ENCODE measurements around the gene PRPF6. TPM values are rescaled to one million over a fixed set of nuclear protein-coding genes. Genes with fewer than 3 reads are reported as not detected.

Gene PRPF6
- total and polyA plus RNA-seq, 8 donors = 27.2 to 49.2 (median 35.7) TPM

DNA sequence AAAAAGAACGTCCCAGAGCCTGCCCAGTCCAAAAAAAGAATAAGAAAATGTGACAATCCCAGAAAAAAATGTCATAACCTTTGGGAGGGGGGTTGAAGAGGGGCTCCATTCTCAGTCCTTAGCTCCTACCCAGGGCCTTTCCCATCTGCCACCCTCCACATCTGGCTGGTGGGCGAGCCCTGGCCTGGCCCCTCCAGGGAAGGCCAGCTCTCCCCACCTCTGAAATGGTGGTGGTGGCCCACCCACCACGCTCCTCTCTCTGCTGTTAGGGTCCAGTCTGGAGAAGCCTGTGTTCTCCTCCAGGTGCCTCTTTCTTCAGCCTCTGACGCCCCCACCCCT lies 98.0 kb downstream of the PRPF6 start:
- no peaks in the 10 kb centered on the region for H3K27me3 ChIP-seq
- no peaks in the 10 kb centered on the region for H3K36me3 ChIP-seq
- 33 to 43% methylated on average over 3 to 4 of the region's 4 CpGs for WGBS, 2 donors
- H3K4me1 ChIP-seq = peaks cover 2 to 11% (median 6%) of the 10 kb centered on the region in 3 donors
- DNase-seq (no peak), FAIRE-seq (no peak), ATAC-seq (no peak)
- peak overlapping the region; percentile 29 to 83 (median 75) for H3K4me3 ChIP-seq
- intact Hi-C loops (cut with DNase I) = no loop called here
- TF ChIP-seq CTCF (IDR thresholded peaks at IDR 0.05) = no peak
- peak overlapping the region in 2 of 4 donors; percentile 55 to 73 for H3K27ac ChIP-seq
- H3K9me3 ChIP-seq = no peaks in the 10 kb centered on the region

- intact Hi-C loops (cut with DNase I) = no loop called here
- Histone ChIP-seq H3K27me3 (no peaks in the 10 kb centered on the region), H3K9me3 (no peaks in the 10 kb centered on the region), H3K27ac (peak within 1 kb of the TSS; percentile 35 to 75 (median 54)), H3K4me3 (peak within 1 kb of the TSS; percentile 33 to 83 (median 75)), H3K4me1 (peaks cover 5 to 15% (median 6%) of the 10 kb centered on the region in 3 donors), H3K36me3 (no peaks in the 10 kb centered on the region)
- no peak for FAIRE-seq
- 0 to 1% methylated on average over 32 to 73 of the region's 73 CpGs for WGBS, 2 donors
- peak; percentile 63 to 75 (median 73) for ATAC-seq
- DNase-seq = peak in 5 of 6 donors; percentile 68 to 91 (median 80)
- TF ChIP-seq CTCF (IDR thresholded peaks at IDR 0.05) = no peak
Observed at GRCh38 chr20:64079273-64080012, 98.5 kb downstream of the PRPF6 start, which contains the start of gene RGS19. RGS19 (minus strand) TSS chr20:64079518; CDS start chr20:64076886, 2,632 bp downstream.

- TF ChIP-seq CTCF (IDR thresholded peaks at IDR 0.05) = no peak
- no peaks in the 10 kb centered on the region for H3K27me3 ChIP-seq
- 8 to 12% methylated on average over 61 to 62 of the region's 62 CpGs for WGBS, 2 donors
- H3K36me3 ChIP-seq = no peaks in the 10 kb centered on the region
- H3K9me3 ChIP-seq = no peaks in the 10 kb centered on the region
- peaks cover 5 to 15% (median 6%) of the 10 kb centered on the region in 3 donors for H3K4me1 ChIP-seq
- FAIRE-seq (no peak), DNase-seq (no peak), ATAC-seq (peak in 3 of 4 donors; percentile 2 to 3 (median 2))
- peak within 1 kb of the TSS; percentile 33 to 83 (median 75) for H3K4me3 ChIP-seq
- peak within 1 kb of the TSS; percentile 35 to 75 (median 54) for H3K27ac ChIP-seq
- intact Hi-C loops (cut with DNase I) = no loop called here
Observed at GRCh38 chr20:64080013-64080812, 99.3 kb downstream of the PRPF6 start, which contains the start of gene OPRL1. OPRL1 (plus strand) TSS chr20:64080082; CDS start chr20:64092721, 12,639 bp downstream.

- no peaks in the 10 kb centered on the region for H3K27me3 ChIP-seq
- FAIRE-seq (no peak), DNase-seq (no peak), ATAC-seq (no peak)
- H3K4me1 ChIP-seq = peaks cover 5 to 15% (median 6%) of the 10 kb centered on the region in 3 donors
- intact Hi-C loops (cut with DNase I) = no loop called here
- H3K9me3 ChIP-seq = no peaks in the 10 kb centered on the region
- whole genome bisulfite sequencing, 2 donors = 66 to 70% methylated on average over 17 of the region's 17 CpGs
- H3K36me3 ChIP-seq = no peaks in the 10 kb centered on the region
- H3K4me3 ChIP-seq = peak overlapping the region in 1 of 4 donors; percentile 40
- no peak overlapping the region for H3K27ac ChIP-seq
- TF ChIP-seq CTCF (IDR thresholded peaks at IDR 0.05) = no peak
Observed at GRCh38 chr20:64080813-64081623, 100.1 kb downstream of the PRPF6 start.
